HepG2 (cell line): ENCODE measurements around the gene PRKAB1. TPM values are rescaled to one million over a fixed set of nuclear protein-coding genes. Genes with fewer than 3 reads are reported as not detected.

Experiments
- CBX2 ChIP-seq, 2 experiments: fragments of 200-600 bp in 1 of 2; sonication (generic); formaldehyde crosslinking in 1 of 2; IDR thresholded peaks; 2 replicates each; pipeline versions ENCODE4 v1.7.0 to v1.8.1; 2018 to 2022; ENCODE audit warnings: low read depth in 2 of 2, low read length in 1 of 2, mild to moderate bottlenecking in 1 of 2, missing genetic modification reagents in 1 of 2
- CREB1 ChIP-seq, 2 experiments: fragments of 450-650 bp in 1 of 2; IDR thresholded peaks; 2 replicates each; pipeline ENCODE4 v1.6.1; 2016 to 2017; ENCODE audit warnings: control low read depth in 1 of 2, mild to moderate bottlenecking in 1 of 2, missing compliant biosample characterization in 1 of 2, missing genetic modification characterization in 1 of 2
- GABPB1 ChIP-seq: IDR thresholded peaks from 2 replicates; pipeline ENCODE4 v1.6.1; 2016; ENCODE audit warnings: mild to moderate bottlenecking, missing genetic modification reagents, moderate library complexity, missing compliant biosample characterization
- HOXA7 ChIP-seq: sonication (generic); formaldehyde crosslinking; IDR thresholded peaks from 2 replicates; pipeline ENCODE4 v1.8.1; 2022; ENCODE audit warnings: mild to moderate bottlenecking, missing genetic modification reagents, moderate library complexity
- IKZF1 ChIP-seq: fragments of 450-650 bp; IDR thresholded peaks from 2 replicates; pipeline ENCODE4 v1.7.1; 2016
- IRX3 ChIP-seq: sonication (generic); formaldehyde crosslinking; IDR thresholded peaks from 2 replicates; pipeline ENCODE4 v1.8.1; 2023; ENCODE audit warnings: mild to moderate bottlenecking, low read depth, missing genetic modification reagents, borderline replicate concordance
- MTA3 ChIP-seq: sonication (generic); formaldehyde crosslinking; IDR thresholded peaks from 2 replicates; pipeline ENCODE4 v1.4.0; 2020; ENCODE audit warnings: missing genetic modification reagents
- MTF1 ChIP-seq: sonication (generic); formaldehyde crosslinking; IDR thresholded peaks from 2 replicates; pipeline ENCODE4 v1.5.0; 2020; ENCODE audit warnings: missing genetic modification reagents
- MXI1 ChIP-seq: IDR thresholded peaks from 3 replicates; pipeline ENCODE4 v1.6.1; 2012; ENCODE audit warnings: low read depth, low read length, inconsistent platforms, borderline replicate concordance
- NFKBIZ ChIP-seq: IDR thresholded peaks from 2 replicates; pipeline ENCODE4 v1.6.1; 2018; ENCODE audit warnings: missing genetic modification reagents, missing compliant biosample characterization
- PRPF4 ChIP-seq: fragments of 200-400 bp; formaldehyde crosslinking; IDR thresholded peaks from 2 replicates; pipeline ENCODE4 v1.6.1; 2016; ENCODE audit warnings: low read length, low read depth; ENCODE audit not compliant: poor library complexity, severe bottlenecking
- SIN3A ChIP-seq: IDR thresholded peaks from 2 replicates; pipeline ENCODE4 v1.6.1; 2011; ENCODE audit warnings: low read depth, mild to moderate bottlenecking, control low read depth, low read length, borderline replicate concordance
- TCF12 ChIP-seq, 2 experiments: fragments of 450-650 bp in 1 of 2; sonication (generic) in 1 of 2; formaldehyde crosslinking in 1 of 2; IDR thresholded peaks; 2 replicates each; pipeline versions ENCODE4 v1.6.1 to v1.8.0; 2017 to 2022; ENCODE audit warnings: antibody characterized with exemption in 1 of 2, mild to moderate bottlenecking in 1 of 2, missing genetic modification reagents in 1 of 2, moderate library complexity in 1 of 2
- ZFY ChIP-seq: sonication (generic); formaldehyde crosslinking; IDR thresholded peaks from 2 replicates; pipeline ENCODE4 v1.4.0; 2020; ENCODE audit warnings: missing genetic modification reagents
- ZNF292 ChIP-seq: sonication (generic); formaldehyde crosslinking; IDR thresholded peaks from 2 replicates; pipeline ENCODE4 v1.8.1; 2022; ENCODE audit warnings: mild to moderate bottlenecking, low read depth, missing genetic modification reagents, borderline replicate concordance
- ZNF598 ChIP-seq: sonication (generic); formaldehyde crosslinking; IDR thresholded peaks from 2 replicates; pipeline ENCODE4 v1.5.1; 2020; ENCODE audit warnings: mild to moderate bottlenecking, missing genetic modification reagents, borderline replicate concordance
- ZNF607 ChIP-seq: sonication (generic); formaldehyde crosslinking; IDR thresholded peaks from 2 replicates; pipeline ENCODE4 v1.5.1; 2020; ENCODE audit warnings: missing genetic modification reagents, mild to moderate bottlenecking, borderline replicate concordance
- ZNF788 ChIP-seq: sonication (generic); formaldehyde crosslinking; IDR thresholded peaks from 2 replicates; pipeline ENCODE4 v1.5.0; 2020; ENCODE audit warnings: mild to moderate bottlenecking, missing genetic modification reagents, borderline replicate concordance
- ZNF879 ChIP-seq: sonication (generic); formaldehyde crosslinking; IDR thresholded peaks from 2 replicates; pipeline ENCODE4 v1.8.1; 2023; ENCODE audit warnings: missing genetic modification reagents
- ZZZ3 ChIP-seq: sonication (generic); formaldehyde crosslinking; IDR thresholded peaks from 2 replicates; pipeline ENCODE4 v1.4.0; 2020; ENCODE audit warnings: missing genetic modification reagents, mild to moderate bottlenecking, borderline replicate concordance
- polyA plus RNA-seq, 8 experiments: library from polyadenylated mRNA; depleted of rRNA in 3 of 8; stranded (reverse) in 7 of 8; unstranded in 1 of 8; fragments of >200 nt; fragmentation: Illumina TruSeq in 4 of 8; extraction: Trizol in 4 of 8; gene quantifications; 2 replicates each; pipeline versions ENCODE4 v1.2.1 to v1.2.3, GENCODE V29; 2011 to 2016; ENCODE audit warnings: low read depth in 4 of 8, missing spikeins in 1 of 8, mixed read lengths in 1 of 8; ENCODE audit not compliant: insufficient read depth in 1 of 8
- total RNA-seq, 5 experiments: library from RNA; depleted of rRNA; stranded (reverse); fragments of >200 nt; fragmentation: Illumina TruSeq; extraction: Trizol; gene quantifications; 2 replicates each; pipeline ENCODE4 v1.2.3, GENCODE V29; 2016; ENCODE audit warnings: low read depth in 1 of 5
- TF ChIP-seq, protein P1 (sequence below): IDR thresholded peaks from 2 replicates; pipeline ENCODE4 v1.6.1; 2012; ENCODE audit warnings: low read depth, low read length, improper control_type of control experiment
- TF ChIP-seq, protein P2 (sequence below): sonication (generic); formaldehyde crosslinking; IDR thresholded peaks from 2 replicates; pipeline ENCODE4 v1.4.0; 2020; ENCODE audit warnings: missing genetic modification reagents, borderline replicate concordance
- TF ChIP-seq, protein P3 (sequence below): sonication (generic); formaldehyde crosslinking; IDR thresholded peaks from 2 replicates; pipeline ENCODE4 v1.4.0; 2020; ENCODE audit warnings: mild to moderate bottlenecking, missing genetic modification reagents, borderline replicate concordance

PRKAB1 gene
- total and polyA plus RNA-seq, 2 of the 13 experiments (the other 11 are each of a cell fraction or from before 2014, with no cell fraction given): 28.4 to 35.5 TPM

DNA sequence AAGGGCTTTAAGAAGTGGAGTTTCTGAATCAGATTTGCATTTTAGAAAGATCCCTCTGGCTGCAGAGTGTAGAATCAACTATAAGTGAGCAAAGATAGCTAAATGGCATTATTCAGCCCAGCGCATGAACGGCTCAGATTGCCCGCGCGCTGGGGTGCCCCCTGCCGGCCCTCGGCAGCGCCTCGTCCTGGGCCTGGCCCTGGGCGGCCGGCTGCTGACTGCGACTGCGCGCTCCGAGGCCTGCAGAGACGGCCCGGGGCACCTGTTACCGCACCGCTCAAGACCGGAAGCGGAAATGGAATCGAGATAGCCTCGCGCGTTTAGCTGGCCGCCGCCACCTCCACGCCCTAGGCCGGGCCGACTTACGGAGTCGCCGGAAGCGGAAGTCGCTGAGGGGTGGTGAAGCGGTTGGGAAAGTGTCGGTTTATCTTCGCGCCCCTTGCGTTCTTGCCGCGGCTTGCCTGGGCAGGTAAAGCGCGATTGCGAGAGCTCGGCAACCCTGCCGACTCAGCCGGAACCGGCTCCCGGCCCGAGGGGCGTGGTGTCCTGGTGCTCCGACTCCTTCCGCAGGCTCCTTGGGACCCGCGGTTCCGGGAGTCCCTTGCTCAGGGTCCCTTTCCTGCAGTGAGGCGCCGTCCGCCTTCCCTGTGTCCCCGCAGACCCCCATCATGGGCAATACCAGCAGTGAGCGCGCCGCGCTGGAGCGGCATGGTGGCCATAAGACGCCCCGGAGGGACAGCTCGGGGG, at the start of gene PRKAB1 (continued):
- no peak for TF ChIP-seq CBX2 (IDR thresholded peaks at IDR 0.05; ENCODE audit: low read depth, low read length)
- TF ChIP-seq CBX2 (CRISPR knock-in tag; IDR thresholded peaks at IDR 0.05; ENCODE audit: low read depth): no peak
- 0 out of 2 replicates have a peak, but pooled peaks have one; percentile 62 for TF ChIP-seq ZNF879 (CRISPR knock-in tag)
- TF ChIP-seq, protein P1, sequence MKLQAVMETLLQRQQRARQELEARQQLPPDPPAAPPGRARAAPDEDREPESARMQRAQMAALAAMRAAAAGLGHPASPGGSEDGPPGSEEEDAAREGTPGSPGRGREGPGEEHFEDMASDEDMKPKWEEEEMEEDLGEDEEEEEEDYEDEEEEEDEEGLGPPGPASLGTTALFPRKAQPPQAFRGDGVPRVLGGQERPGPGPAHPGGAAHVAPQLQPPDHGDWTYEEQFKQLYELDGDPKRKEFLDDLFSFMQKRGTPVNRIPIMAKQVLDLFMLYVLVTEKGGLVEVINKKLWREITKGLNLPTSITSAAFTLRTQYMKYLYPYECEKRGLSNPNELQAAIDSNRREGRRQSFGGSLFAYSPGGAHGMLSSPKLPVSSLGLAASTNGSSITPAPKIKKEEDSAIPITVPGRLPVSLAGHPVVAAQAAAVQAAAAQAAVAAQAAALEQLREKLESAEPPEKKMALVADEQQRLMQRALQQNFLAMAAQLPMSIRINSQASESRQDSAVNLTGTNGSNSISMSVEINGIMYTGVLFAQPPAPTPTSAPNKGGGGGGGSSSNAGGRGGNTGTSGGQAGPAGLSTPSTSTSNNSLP: no peak
- no peak for TF ChIP-seq MTF1
- no peak; the same call in 1 of the 2 replicates for TF ChIP-seq ZNF292 (CRISPR knock-in tag)
- no peak for TF ChIP-seq TCF12 (IDR thresholded peaks at IDR 0.05)
- TF ChIP-seq TCF12 (CRISPR knock-in tag; IDR thresholded peaks at IDR 0.05): peak; percentile 70; the same call in 1 of the 2 replicates
- TF ChIP-seq ZNF607 (CRISPR knock-in tag): peak; percentile 77; the same call in 1 of the 2 replicates
- peak; percentile 99 for TF ChIP-seq GABPB1 (CRISPR knock-in tag)
- no peak for TF ChIP-seq IRX3 (CRISPR knock-in tag)
- no peak for TF ChIP-seq MTA3 (CRISPR knock-in tag)
- TF ChIP-seq ZFY (CRISPR knock-in tag): peak; percentile 90
- TF ChIP-seq, protein P2, sequence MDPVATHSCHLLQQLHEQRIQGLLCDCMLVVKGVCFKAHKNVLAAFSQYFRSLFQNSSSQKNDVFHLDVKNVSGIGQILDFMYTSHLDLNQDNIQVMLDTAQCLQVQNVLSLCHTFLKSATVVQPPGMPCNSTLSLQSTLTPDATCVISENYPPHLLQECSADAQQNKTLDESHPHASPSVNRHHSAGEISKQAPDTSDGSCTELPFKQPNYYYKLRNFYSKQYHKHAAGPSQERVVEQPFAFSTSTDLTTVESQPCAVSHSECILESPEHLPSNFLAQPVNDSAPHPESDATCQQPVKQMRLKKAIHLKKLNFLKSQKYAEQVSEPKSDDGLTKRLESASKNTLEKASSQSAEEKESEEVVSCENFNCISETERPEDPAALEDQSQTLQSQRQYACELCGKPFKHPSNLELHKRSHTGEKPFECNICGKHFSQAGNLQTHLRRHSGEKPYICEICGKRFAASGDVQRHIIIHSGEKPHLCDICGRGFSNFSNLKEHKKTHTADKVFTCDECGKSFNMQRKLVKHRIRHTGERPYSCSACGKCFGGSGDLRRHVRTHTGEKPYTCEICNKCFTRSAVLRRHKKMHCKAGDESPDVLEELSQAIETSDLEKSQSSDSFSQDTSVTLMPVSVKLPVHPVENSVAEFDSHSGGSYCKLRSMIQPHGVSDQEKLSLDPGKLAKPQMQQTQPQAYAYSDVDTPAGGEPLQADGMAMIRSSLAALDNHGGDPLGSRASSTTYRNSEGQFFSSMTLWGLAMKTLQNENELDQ (CRISPR knock-in tag): 0 out of 2 replicates have a peak, but pooled peaks have one; percentile 16
- no peak for TF ChIP-seq NFKBIZ (CRISPR knock-in tag)
- TF ChIP-seq SIN3A: no peak
- peak; percentile 74; the same call in 1 of the 2 replicates for TF ChIP-seq ZNF598
- TF ChIP-seq HOXA7 (CRISPR knock-in tag): no peak
- peak; percentile 98; the same call in 1 of the 2 replicates for TF ChIP-seq ZNF788
- no peak for TF ChIP-seq IKZF1
- peak; percentile 79; the same call in 1 of the 3 replicates for TF ChIP-seq MXI1
- TF ChIP-seq CREB1 (IDR thresholded peaks at IDR 0.05): peak; percentile 66
- no peak for TF ChIP-seq CREB1 (CRISPR knock-in tag; IDR thresholded peaks at IDR 0.05)
- no peak for TF ChIP-seq PRPF4
- TF ChIP-seq, protein P3, sequence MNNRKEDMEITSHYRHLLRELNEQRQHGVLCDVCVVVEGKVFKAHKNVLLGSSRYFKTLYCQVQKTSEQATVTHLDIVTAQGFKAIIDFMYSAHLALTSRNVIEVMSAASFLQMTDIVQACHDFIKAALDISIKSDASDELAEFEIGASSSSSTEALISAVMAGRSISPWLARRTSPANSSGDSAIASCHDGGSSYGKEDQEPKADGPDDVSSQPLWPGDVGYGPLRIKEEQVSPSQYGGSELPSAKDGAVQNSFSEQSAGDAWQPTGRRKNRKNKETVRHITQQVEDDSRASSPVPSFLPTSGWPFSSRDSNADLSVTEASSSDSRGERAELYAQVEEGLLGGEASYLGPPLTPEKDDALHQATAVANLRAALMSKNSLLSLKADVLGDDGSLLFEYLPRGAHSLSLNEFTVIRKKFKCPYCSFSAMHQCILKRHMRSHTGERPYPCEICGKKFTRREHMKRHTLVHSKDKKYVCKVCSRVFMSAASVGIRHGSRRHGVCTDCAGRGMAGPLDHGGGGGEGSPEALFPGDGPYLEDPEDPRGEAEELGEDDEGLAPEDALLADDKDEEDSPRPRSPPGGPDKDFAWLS (CRISPR knock-in tag): no peak
- TF ChIP-seq ZZZ3 (CRISPR knock-in tag): no peak; the same call in 1 of the 2 replicates
